HUES64 (cell line): ENCODE measurements around the gene CTNND2.

Experiments used
- H3K27ac ChIP-seq: 2 replicates; pipeline ENCODE4 v1.7.0; 2013; ENCODE audit warnings: low read depth, low read length, inconsistent platforms
- H3K27me3 ChIP-seq: 2 replicates; pipeline ENCODE4 v1.6.1; 2013; ENCODE audit warnings: mild to moderate bottlenecking, low read length; ENCODE audit not compliant: insufficient read depth
- H3K36me3 ChIP-seq: 2 replicates; pipeline ENCODE4 v1.6.1; 2013; ENCODE audit warnings: mild to moderate bottlenecking, low read length; ENCODE audit not compliant: insufficient read depth
- H3K4me1 ChIP-seq: 2 replicates; pipeline ENCODE4 v1.6.1; 2013; ENCODE audit warnings: mild to moderate bottlenecking, low read length, moderate library complexity; ENCODE audit not compliant: insufficient read depth
- H3K4me3 ChIP-seq: 2 replicates; pipeline ENCODE4 v1.5.1; 2013; ENCODE audit warnings: mild to moderate bottlenecking, low read length, moderate library complexity
- H3K9ac ChIP-seq: 2 replicates; pipeline ENCODE4 v1.6.1; 2013; ENCODE audit warnings: mild to moderate bottlenecking, low read depth, low read length
- H3K9me3 ChIP-seq: 2 replicates; pipeline ENCODE4 v1.6.1; 2013; ENCODE audit warnings: low read depth, low read length; ENCODE audit not compliant: insufficient read depth
- WGBS: fragments of 150-250, 120-280 bp; methylation state at CpG from one replicate; pipeline ENCODE4 v1.1.7; 2013; ENCODE audit warnings: missing lambda C conversion rate; 5-methylcytosine and 5-hydroxymethylcytosine counted together

CTNND2 gene

DNA sequence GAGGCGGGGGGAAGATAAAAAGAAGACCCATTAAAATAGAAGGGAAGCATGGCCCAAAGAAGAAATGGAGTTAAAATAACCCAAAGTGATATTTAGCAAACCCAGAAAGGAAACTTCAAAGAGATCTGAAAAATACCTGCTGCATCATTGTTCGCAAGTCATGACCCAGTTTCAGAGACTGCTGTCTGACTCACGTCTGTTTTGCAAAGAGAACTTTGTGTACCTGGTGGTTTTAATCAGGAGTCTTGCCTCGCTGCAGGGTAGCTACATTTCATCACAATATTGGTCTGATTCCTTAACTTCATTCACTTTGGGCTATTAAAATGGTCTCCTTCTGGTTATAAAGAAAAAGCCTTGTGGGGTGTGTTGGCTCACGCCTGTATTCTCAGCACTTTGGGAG lies 682.1 kb downstream of the CTNND2 start:
- Histone ChIP-seq H3K36me3 (no peaks in the 10 kb centered on the region), H3K27ac (no peak overlapping the region), H3K4me3 (no peak overlapping the region), H3K4me1 (no peaks in the 10 kb centered on the region), H3K9ac (no peak overlapping the region), H3K27me3 (no peaks in the 10 kb centered on the region), H3K9me3 (peaks cover 2% of the 10 kb centered on the region; the same call in 1 of the 2 replicates)
- WGBS, result 91% methylated on average over 5 of the region's 5 CpGs

DNA sequence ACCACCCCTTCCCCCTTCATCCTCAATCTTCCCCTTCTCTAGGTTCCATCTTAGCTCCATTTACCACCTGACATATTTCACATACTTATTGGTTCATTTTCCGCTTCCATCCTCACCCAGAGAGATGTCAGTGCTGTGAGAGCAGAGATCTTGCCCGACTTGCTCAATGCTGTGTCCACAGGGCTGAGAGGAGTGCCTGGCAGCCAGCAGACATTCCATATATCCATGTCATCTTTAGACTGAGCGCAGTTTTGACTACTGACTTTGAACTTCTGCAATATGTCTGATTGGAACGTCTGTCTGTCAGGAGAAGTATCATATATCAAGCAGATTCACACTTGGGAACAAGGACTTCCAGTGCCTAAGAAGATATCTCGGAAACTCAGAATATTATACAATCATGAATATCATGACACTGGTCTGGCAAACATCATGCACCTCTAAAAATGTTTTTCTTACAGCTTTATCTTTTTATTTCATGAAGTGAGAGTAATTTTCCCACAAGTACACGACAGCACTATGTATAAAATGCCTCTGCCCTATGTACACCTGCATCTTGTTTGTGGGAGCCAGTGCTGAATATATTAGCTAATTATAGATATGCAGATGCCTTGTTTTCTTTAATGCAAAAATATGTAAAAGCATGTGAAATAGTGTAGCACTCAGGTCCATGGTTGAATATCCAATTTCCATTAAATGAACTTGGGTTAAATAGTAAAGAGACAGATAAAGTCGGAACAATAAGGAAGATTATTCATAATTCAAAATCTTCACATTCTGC lies 689.2 kb downstream of the CTNND2 start:
- H3K27ac ChIP-seq, result no peak overlapping the region
- 97% methylated on average over 6 of the region's 7 CpGs for WGBS
- no peaks in the 10 kb centered on the region for H3K27me3 ChIP-seq
- H3K4me3 ChIP-seq, result no peak overlapping the region
- no peaks in the 10 kb centered on the region for H3K36me3 ChIP-seq
- no peaks in the 10 kb centered on the region for H3K4me1 ChIP-seq
- no peak overlapping the region for H3K9ac ChIP-seq
- H3K9me3 ChIP-seq, result peaks cover 2% of the 10 kb centered on the region; the same call in 1 of the 2 replicates

DNA sequence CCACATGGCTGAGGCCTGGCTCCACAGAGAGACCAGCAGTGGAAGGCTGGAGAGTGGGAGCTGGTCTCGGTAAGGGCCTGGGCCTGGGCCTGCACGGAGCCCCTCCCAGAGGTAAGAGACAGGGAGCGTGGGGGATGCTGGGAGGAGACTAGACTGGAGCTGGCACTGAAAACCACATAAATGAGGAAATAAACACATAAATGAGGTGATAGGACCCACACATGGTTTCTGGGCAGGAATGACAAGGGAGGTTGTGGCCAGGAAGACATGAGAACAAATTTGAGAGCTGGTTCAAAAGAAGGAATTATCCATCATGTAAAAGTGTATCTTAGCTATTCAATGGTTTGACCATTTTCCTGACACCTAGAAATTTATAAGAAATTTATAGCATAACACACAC lies 691.5 kb downstream of the CTNND2 start:
- H3K4me3 ChIP-seq, result no peak overlapping the region
- 96% methylated on average over 3 of the region's 3 CpGs for WGBS
- no peaks in the 10 kb centered on the region for H3K36me3 ChIP-seq

DNA sequence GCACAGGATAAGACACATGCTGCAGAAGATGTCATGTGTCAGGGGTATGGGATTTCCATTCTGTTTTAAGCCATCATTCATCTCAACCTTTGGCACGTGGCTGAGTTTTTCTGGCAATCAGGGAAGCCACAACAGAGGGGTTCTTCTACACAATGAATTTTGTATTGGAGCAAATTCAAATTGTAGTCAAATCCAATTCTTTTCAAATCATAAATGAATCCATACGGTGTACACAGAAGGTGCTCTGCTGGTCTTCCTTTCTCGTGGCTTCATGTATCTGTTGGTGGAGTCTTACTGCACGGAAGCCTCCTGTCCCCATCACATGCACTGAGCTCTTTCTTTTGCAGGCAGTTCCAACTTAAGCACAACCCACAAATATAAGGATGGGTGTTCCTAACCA lies 706.5 kb downstream of the CTNND2 start:
- Histone ChIP-seq H3K4me1 (no peaks in the 10 kb centered on the region), H3K9me3 (no peaks in the 10 kb centered on the region), H3K27ac (no peak overlapping the region), H3K27me3 (no peaks in the 10 kb centered on the region), H3K9ac (no peak overlapping the region), H3K4me3 (no peak overlapping the region), H3K36me3 (no peaks in the 10 kb centered on the region)
- 91% methylated on average over 4 of the region's 4 CpGs for WGBS

More for the DNA sequence above, 691.5 kb downstream of the CTNND2 start:
- H3K4me1 ChIP-seq, result no peaks in the 10 kb centered on the region
- H3K9me3 ChIP-seq, result no peaks in the 10 kb centered on the region
- no peaks in the 10 kb centered on the region for H3K27me3 ChIP-seq
- no peak overlapping the region for H3K27ac ChIP-seq
- no peak overlapping the region for H3K9ac ChIP-seq

DNA sequence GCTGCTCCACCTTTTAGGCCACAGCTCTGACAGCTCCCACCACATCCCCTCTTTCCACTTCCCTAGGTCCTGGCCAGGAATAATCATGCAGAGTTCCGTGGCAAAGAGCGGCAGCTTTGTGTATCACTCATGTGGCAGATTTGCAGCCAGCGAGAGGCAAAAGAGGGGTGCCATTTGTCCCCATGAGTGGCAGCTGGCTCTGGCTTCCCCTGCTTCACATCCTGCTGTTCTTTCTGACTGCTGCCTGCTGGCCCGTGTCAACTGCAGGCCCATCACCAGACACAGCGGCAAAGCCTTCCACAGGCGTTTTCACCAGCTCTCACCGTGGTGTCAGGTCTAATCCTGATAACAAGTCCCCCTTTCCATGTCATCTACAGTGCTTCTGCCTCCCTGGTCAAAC lies 712.6 kb downstream of the CTNND2 start:
- no peaks in the 10 kb centered on the region for H3K36me3 ChIP-seq
- H3K27me3 ChIP-seq, result no peaks in the 10 kb centered on the region
- no peak overlapping the region for H3K27ac ChIP-seq
- H3K9ac ChIP-seq, result no peak overlapping the region
- H3K4me3 ChIP-seq, result no peak overlapping the region
- H3K9me3 ChIP-seq, result no peaks in the 10 kb centered on the region
- no peaks in the 10 kb centered on the region for H3K4me1 ChIP-seq
- WGBS, result 91% methylated on average over 7 of the region's 7 CpGs

DNA sequence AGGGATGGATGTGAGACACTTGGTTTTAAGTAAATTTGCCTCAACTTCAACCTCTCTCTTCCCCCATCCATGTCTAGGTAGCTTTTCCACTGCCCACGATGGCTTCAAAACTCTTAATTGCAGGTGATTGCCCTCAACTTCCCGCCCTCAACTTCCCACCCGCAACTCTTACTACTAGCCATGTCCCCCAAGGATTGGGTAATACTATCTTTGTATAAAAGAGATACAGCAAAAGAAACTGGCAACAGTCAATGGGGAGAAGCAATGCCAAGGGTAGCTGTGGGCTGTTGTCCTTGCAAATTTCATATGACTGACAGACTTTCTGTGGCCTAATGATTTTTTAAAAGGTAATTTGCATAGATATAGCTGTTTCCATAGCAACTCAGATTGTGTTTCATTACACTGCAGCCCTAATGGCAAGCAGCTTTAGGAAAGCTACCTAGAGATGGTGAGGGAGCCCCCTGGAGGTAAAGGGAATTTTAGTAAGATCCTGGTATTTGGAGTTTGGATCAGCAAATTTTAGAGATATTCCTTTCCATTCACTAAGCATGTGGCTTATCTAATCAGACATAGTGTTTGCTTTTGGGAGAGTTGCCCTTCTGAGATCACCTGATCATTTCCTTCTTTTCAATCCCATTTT lies 721.7 kb downstream of the CTNND2 start:
- H3K4me3 ChIP-seq, result no peak overlapping the region
- H3K9me3 ChIP-seq, result no peaks in the 10 kb centered on the region
- H3K9ac ChIP-seq, result no peak overlapping the region
- H3K4me1 ChIP-seq, result no peaks in the 10 kb centered on the region
- WGBS, result 71% methylated on average over 2 of the region's 3 CpGs
- H3K27ac ChIP-seq, result no peak overlapping the region
- H3K27me3 ChIP-seq, result no peaks in the 10 kb centered on the region
- H3K36me3 ChIP-seq, result no peaks in the 10 kb centered on the region

DNA sequence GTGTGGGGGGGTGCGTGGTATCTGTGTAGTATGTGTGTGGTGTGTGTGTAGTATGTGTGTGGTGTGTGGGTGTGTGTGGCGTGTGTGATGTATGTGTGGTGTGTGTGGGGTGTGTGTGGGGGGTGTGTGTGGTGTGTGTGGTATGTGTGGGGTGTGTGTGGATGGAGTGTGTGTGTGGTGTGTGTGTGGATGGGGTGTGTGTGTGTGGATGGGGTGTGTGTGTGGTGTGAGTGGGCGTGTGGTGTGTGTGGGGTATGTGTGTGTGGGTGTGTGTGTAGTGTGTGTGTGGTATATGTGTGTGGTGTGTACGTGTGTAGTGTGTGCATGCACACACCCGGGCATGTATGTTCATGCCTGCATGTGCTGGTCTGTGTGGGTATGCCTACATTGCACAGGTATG lies 722.3 kb downstream of the CTNND2 start:
- Histone ChIP-seq H3K9me3 (no peaks in the 10 kb centered on the region), H3K4me3 (no peak overlapping the region), H3K9ac (no peak overlapping the region), H3K36me3 (no peaks in the 10 kb centered on the region), H3K27me3 (no peaks in the 10 kb centered on the region), H3K4me1 (no peaks in the 10 kb centered on the region), H3K27ac (no peak overlapping the region)
- WGBS, result 94% methylated on average over 5 of the region's 5 CpGs

DNA sequence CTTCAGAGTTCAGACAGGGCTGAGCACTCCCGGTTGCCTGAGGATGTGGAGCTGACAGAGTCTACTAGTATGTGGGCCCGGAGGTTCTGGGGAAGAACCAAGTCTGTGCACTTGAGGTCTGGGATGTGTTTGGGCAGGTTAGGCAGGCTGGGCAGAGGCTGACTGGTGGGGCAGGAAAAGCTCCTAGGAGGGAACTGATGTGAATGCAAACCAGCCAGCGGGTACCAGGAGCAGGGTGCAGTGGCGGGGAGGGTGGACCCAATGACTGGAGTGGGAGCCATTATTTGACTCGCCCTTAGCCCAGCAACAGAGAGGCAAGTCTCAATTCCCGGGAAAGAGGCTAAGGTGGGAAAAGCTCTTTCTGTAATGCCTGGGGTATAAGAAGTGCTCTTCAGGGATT lies 723.4 kb downstream of the CTNND2 start:
- no peaks in the 10 kb centered on the region for H3K9me3 ChIP-seq
- no peaks in the 10 kb centered on the region for H3K27me3 ChIP-seq
- no peak overlapping the region for H3K27ac ChIP-seq
- no peaks in the 10 kb centered on the region for H3K4me1 ChIP-seq
- 96% methylated on average over 6 of the region's 6 CpGs for WGBS
- H3K36me3 ChIP-seq, result no peaks in the 10 kb centered on the region
- H3K9ac ChIP-seq, result no peak overlapping the region
- H3K4me3 ChIP-seq, result no peak overlapping the region

DNA sequence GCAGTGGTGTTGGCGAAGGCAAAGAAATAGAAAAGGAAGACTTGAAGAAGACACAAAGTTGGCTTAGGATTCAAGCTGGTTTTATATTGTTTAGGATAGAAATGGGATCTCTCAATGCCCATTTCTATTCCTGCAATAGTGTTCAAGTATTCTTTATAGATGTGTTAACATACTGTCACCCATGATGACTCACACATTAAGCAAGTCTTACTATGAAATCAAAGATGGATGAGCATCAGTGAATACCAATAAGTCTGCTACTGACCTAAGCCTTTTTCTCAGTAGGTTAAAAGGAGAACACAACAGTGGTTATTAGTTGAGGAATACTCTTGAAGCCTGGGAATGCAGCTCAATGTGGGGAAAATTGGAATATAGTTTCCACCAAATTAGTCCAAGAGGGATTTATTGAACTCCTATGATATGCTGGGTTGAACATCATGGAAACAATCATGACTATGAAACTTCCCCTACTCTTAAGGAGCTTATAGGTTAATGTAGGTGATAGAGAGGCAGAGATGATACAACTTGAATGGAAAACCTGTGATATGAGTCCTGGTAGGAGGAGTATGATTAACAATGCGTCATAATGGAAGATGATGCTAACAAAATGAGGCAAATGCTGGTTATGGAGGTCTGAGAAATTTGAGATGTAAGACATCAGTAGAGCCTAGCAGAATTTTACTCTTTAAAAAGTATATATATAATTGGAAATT lies 726.1 kb downstream of the CTNND2 start:
- Histone ChIP-seq H3K4me3 (no peak overlapping the region), H3K9me3 (no peaks in the 10 kb centered on the region), H3K36me3 (no peaks in the 10 kb centered on the region), H3K27me3 (no peaks in the 10 kb centered on the region), H3K9ac (no peak overlapping the region), H3K4me1 (no peaks in the 10 kb centered on the region), H3K27ac (no peak overlapping the region)
- 92% methylated on average over 2 of the region's 2 CpGs for WGBS

DNA sequence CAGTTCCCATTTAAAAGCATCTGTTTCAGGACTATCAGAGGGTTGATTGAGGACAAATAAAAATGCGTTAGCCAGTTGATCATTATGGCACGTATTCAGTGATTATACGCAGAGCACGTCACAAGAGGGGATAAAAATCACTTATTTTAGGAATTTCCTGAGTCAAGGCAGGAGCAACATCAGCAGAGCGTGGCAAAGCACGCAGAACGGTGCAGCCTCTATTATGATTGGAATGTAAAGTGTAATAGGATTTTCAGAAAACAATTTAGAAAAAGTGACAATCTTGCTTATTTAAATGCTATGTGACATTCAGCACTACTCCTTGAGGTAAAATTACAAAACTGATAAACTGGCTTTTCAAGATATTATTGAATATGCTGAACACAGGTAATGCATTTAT lies 729.7 kb downstream of the CTNND2 start:
- 94% methylated on average over 7 of the region's 7 CpGs for WGBS
- Histone ChIP-seq H3K27ac (no peak overlapping the region), H3K4me3 (no peak overlapping the region), H3K4me1 (no peaks in the 10 kb centered on the region), H3K9ac (no peak overlapping the region), H3K9me3 (no peaks in the 10 kb centered on the region), H3K36me3 (no peaks in the 10 kb centered on the region), H3K27me3 (no peaks in the 10 kb centered on the region)

DNA sequence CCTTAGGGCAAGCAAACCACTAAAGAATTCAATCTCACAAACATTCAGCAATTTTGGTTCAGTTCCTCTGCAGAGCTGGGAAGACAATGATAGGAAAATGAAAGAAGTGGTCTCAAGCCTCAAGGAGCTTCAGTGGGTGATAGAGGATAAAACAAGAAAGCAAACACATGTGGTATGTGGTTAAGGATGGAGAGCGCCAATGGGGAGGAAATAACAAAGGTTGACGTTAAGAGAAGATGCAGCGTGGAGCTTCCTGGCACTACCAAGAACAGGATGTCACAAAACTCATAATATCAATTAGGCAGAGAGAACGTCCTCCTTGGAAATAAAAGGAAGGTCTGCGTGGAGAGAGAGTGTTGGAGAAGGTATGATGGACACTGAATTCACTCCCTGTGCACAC lies 731.8 kb downstream of the CTNND2 start:
- Histone ChIP-seq H3K4me3 (no peak overlapping the region), H3K27ac (no peak overlapping the region), H3K36me3 (no peaks in the 10 kb centered on the region), H3K9me3 (no peaks in the 10 kb centered on the region), H3K4me1 (no peaks in the 10 kb centered on the region), H3K9ac (no peak overlapping the region), H3K27me3 (no peaks in the 10 kb centered on the region)
- WGBS, result 79% methylated on average over 5 of the region's 5 CpGs
